Measurements from ENCODE around the gene FBXO22.
"Not testable (repeated sequence)": the region's sequence is repeated elsewhere in the genome, so short reads cannot be mapped to it uniquely, and the experiment has no call there.

Gene FBXO22

GRCh38 chr15:75984706-75985105 is 81.0 kb downstream of the FBXO22 start:
- DNase-seq = not testable (repeated sequence)

- no peak for DNase-seq
Observed at GRCh38 chr15:75985971-75986370, 82.3 kb downstream of the FBXO22 start.

GRCh38 chr15:75989045-75989444 is 85.4 kb downstream of the FBXO22 start:
- no peak for DNase-seq

- DNase-seq = no peak
Observed at GRCh38 chr15:75989875-75990274, 86.2 kb downstream of the FBXO22 start.

Data from NCI-H1694 (cell line).